Mesodermal cell (in vitro differentiated cells): Measurements from ENCODE around the gene COL4A6.
A peak's percentile ranks its signal among the peaks of the same experiment; 100 is the strongest.

Experiments
- H3K27ac ChIP-seq: 2 replicates; pipeline ENCODE4 v1.7.0; 2013; ENCODE audit warnings: mild to moderate bottlenecking, low read depth, low read length, moderate library complexity; ENCODE audit not compliant: severe bottlenecking
- H3K36me3 ChIP-seq: 2 replicates; pipeline ENCODE4 v1.7.1; 2013; ENCODE audit warnings: mild to moderate bottlenecking, low read length, moderate library complexity; ENCODE audit not compliant: control insufficient read depth, insufficient read depth
- H3K4me1 ChIP-seq: one replicate; pipeline ENCODE4 v1.7.1; 2013; ENCODE audit warnings: mild to moderate bottlenecking, low read length; ENCODE audit not compliant: insufficient read depth, control insufficient read depth, poor library complexity, severe bottlenecking
- H3K4me3 ChIP-seq: 2 replicates; pipeline ENCODE4 v1.7.0; 2013; ENCODE audit warnings: low read length, control low read depth, mild to moderate bottlenecking; ENCODE audit not compliant: insufficient read depth, poor library complexity, severe bottlenecking; ENCODE audit errors: extremely low read depth
- H3K9me3 ChIP-seq: 2 replicates; pipeline ENCODE4 v1.7.1; 2013; ENCODE audit warnings: mild to moderate bottlenecking, low read length, moderate library complexity; ENCODE audit not compliant: control insufficient read depth
- WGBS, 2 experiments: methylation state at CpG; one replicate each; pipeline ENCODE4 v1.1.5; 2013; ENCODE audit warnings: missing lambda C conversion rate in 2 of 2; ENCODE audit not compliant: insufficient coverage in 2 of 2; 5-methylcytosine and 5-hydroxymethylcytosine counted together

Gene COL4A6

GRCh38 chrX:108439961-108440696 is 1.9 kb upstream of the COL4A6 start:
- H3K9me3 ChIP-seq, result peaks cover 4% of the 10 kb centered on the region
- WGBS, 2 experiments, result no CpG with 5 or more reads among the region's 25 CpGs
- peaks cover 18% of the 10 kb centered on the region for H3K36me3 ChIP-seq
- peak overlapping the region; percentile 66 for H3K4me3 ChIP-seq
- peaks cover 6% of the 10 kb centered on the region for H3K4me1 ChIP-seq
- peak overlapping the region; percentile 81 for H3K27ac ChIP-seq

GRCh38 chrX:108439426-108439942 is 1.3 kb upstream of the COL4A6 start, which contains the start of gene COL4A5:
COL4A5 (plus strand) TSS chrX:108439838; CDS start chrX:108440126, 288 bp downstream.
- H3K27ac ChIP-seq, result peak within 1 kb of the TSS; percentile 81
- peaks cover 6% of the 10 kb centered on the region for H3K4me1 ChIP-seq
- peaks cover 3% of the 10 kb centered on the region for H3K9me3 ChIP-seq
- 0% methylated on average over 1 of the region's 13 CpGs; no CpG with 5 or more reads in 1 of the 2 experiments for WGBS, 2 experiments
- peak within 1 kb of the TSS; percentile 66 for H3K4me3 ChIP-seq
- peaks cover 12% of the 10 kb centered on the region for H3K36me3 ChIP-seq

- Histone ChIP-seq H3K27ac (no peak overlapping the region), H3K9me3 (no peaks in the 10 kb centered on the region), H3K4me3 (peak overlapping the region; percentile 50), H3K36me3 (peaks cover under 1% of the 10 kb centered on the region), H3K4me1 (peaks cover 6% of the 10 kb centered on the region)
- 20% methylated on average over 1 of the region's 20 CpGs; no CpG with 5 or more reads in 1 of the 2 experiments for WGBS, 2 experiments
These were observed 693 bp downstream of the COL4A6 start for GRCh38 chrX:108437349-108438109.

- 100% methylated on average over 1 of the region's 5 CpGs; no CpG with 5 or more reads in 1 of the 2 experiments for WGBS, 2 experiments
- no peaks in the 10 kb centered on the region for H3K36me3 ChIP-seq
- H3K9me3 ChIP-seq, result no peaks in the 10 kb centered on the region
- H3K4me3 ChIP-seq, result peak overlapping the region; percentile 50
- H3K4me1 ChIP-seq, result peaks cover 6% of the 10 kb centered on the region
- no peak overlapping the region for H3K27ac ChIP-seq
These were observed 3.0 kb downstream of the COL4A6 start for GRCh38 chrX:108435261-108435660.

- peaks cover 14% of the 10 kb centered on the region for H3K36me3 ChIP-seq
- H3K4me1 ChIP-seq, result no peaks in the 10 kb centered on the region
- H3K9me3 ChIP-seq, result no peaks in the 10 kb centered on the region
- no peak overlapping the region for H3K27ac ChIP-seq
- no CpG with 5 or more reads among the region's 1 CpG for WGBS, 2 experiments
- H3K4me3 ChIP-seq, result no peak overlapping the region
These were observed 12.0 kb downstream of the COL4A6 start for GRCh38 chrX:108426262-108426661.

GRCh38 chrX:108420481-108420880 is 17.7 kb downstream of the COL4A6 start:
- Histone ChIP-seq H3K4me3 (no peak overlapping the region), H3K9me3 (no peaks in the 10 kb centered on the region), H3K4me1 (peaks cover 3% of the 10 kb centered on the region), H3K27ac (no peak overlapping the region), H3K36me3 (peaks cover 3% of the 10 kb centered on the region)
- 100% methylated on average over 1 of the region's 1 CpG; no CpG with 5 or more reads in 1 of the 2 experiments for WGBS, 2 experiments

- peaks cover 3% of the 10 kb centered on the region for H3K4me1 ChIP-seq
- peaks cover 3% of the 10 kb centered on the region for H3K36me3 ChIP-seq
- no peak overlapping the region for H3K27ac ChIP-seq
- no peak overlapping the region for H3K4me3 ChIP-seq
- no CpG with 5 or more reads among the region's 1 CpG for WGBS, 2 experiments
- H3K9me3 ChIP-seq, result no peaks in the 10 kb centered on the region
These were observed 18.8 kb downstream of the COL4A6 start for GRCh38 chrX:108419401-108419800.

GRCh38 chrX:108417257-108417656 is 21.0 kb downstream of the COL4A6 start:
- Histone ChIP-seq H3K4me1 (peaks cover 3% of the 10 kb centered on the region), H3K9me3 (no peaks in the 10 kb centered on the region), H3K27ac (no peak overlapping the region), H3K4me3 (no peak overlapping the region), H3K36me3 (peaks cover 3% of the 10 kb centered on the region)
- WGBS, 2 experiments, result no CpG with 5 or more reads among the region's 1 CpG

- WGBS, 2 experiments, result no CpG with 5 or more reads among the region's 2 CpGs
- Histone ChIP-seq H3K36me3 (no peaks in the 10 kb centered on the region), H3K4me3 (no peak overlapping the region), H3K4me1 (peaks cover 3% of the 10 kb centered on the region), H3K9me3 (no peaks in the 10 kb centered on the region), H3K27ac (no peak overlapping the region)
These were observed 22.3 kb downstream of the COL4A6 start for GRCh38 chrX:108415891-108416290.

- no peak overlapping the region for H3K27ac ChIP-seq
- no peak overlapping the region for H3K4me3 ChIP-seq
- no CpG with 5 or more reads among the region's 1 CpG for WGBS, 2 experiments
- peaks cover 3% of the 10 kb centered on the region for H3K4me1 ChIP-seq
- no peaks in the 10 kb centered on the region for H3K36me3 ChIP-seq
- H3K9me3 ChIP-seq, result no peaks in the 10 kb centered on the region
These were observed 23.1 kb downstream of the COL4A6 start for GRCh38 chrX:108415146-108415545.
